Measurements from ENCODE around the gene MTCL1.

The MTCL1 gene

DNA sequence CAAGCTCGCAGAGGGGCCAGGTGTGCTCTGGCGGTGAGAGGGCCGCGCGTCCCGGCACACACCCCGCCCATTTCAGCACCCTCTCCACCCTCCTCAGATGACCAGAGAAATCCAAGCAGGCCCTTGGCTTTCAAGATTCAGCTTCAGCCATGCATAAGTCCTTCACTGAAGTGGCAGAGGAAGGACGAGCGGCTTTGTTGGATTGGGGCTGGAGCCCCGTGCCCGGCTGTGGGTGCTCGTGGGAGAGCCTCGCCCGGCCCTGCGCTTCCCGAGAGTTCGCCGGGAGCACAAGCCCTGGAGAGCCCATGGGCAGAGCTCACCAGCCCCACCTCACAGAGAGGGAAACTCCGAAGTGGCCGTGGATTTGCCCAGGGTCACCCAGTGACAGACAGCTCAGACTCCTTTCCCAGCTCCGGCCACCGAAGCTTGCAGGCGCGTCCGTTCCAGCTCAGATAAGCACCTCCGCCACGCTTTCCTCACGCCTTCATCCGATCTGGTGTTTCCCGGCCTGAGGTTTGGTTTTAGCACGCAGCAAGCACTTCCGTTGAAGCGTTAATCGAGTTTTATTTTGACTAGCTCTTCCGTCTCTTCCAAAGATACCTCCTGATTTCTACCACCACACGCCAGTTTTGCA, 45.6 kb upstream of the MTCL1 start:
- TF ChIP-seq MAX (IDR thresholded peaks at IDR 0.05; ENCODE audit: low read depth, low read length): no peak
- TF ChIP-seq MYC (IDR thresholded peaks at IDR 0.05; ENCODE audit: low read depth, low read length): no peak
- TF ChIP-seq, protein P1, sequence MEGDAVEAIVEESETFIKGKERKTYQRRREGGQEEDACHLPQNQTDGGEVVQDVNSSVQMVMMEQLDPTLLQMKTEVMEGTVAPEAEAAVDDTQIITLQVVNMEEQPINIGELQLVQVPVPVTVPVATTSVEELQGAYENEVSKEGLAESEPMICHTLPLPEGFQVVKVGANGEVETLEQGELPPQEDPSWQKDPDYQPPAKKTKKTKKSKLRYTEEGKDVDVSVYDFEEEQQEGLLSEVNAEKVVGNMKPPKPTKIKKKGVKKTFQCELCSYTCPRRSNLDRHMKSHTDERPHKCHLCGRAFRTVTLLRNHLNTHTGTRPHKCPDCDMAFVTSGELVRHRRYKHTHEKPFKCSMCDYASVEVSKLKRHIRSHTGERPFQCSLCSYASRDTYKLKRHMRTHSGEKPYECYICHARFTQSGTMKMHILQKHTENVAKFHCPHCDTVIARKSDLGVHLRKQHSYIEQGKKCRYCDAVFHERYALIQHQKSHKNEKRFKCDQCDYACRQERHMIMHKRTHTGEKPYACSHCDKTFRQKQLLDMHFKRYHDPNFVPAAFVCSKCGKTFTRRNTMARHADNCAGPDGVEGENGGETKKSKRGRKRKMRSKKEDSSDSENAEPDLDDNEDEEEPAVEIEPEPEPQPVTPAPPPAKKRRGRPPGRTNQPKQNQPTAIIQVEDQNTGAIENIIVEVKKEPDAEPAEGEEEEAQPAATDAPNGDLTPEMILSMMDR (IDR thresholded peaks at IDR 0.05; ENCODE audit: low read depth, low read length): no peak
- TF ChIP-seq POLR2A (IDR thresholded peaks at IDR 0.05; ENCODE audit: extremely low read depth, insufficient read length): no peak
- no peak overlapping the region for H3K4me3 ChIP-seq (ENCODE audit: low read depth, low read length)
- DNase-seq (ENCODE audit: low read depth): no peak

DNA sequence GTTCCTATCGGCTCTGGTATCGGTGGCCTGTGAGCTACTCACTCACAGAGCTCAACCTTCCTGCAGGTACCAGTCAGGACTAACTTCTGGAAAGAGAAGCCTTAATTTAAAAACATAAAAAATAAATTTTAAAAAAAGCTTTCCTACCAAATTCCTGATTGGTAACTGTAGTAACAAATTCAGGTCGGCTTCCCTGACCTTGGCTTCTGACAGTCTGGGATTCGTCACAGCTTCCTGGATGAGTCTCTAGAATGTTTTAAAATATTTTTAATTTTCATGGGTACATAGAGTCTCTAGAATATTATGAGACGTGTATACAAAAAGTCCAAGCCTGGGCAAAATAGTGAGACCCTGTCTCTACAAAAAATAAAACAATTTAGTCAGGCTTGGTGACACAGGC, 45.0 kb upstream of the MTCL1 start:
- DNase-seq (ENCODE audit: low read depth): no peak
- no peak overlapping the region for H3K4me3 ChIP-seq (ENCODE audit: low read depth, low read length)
- TF ChIP-seq POLR2A (IDR thresholded peaks at IDR 0.05; ENCODE audit: extremely low read depth, insufficient read length): no peak
- TF ChIP-seq, protein P1 (IDR thresholded peaks at IDR 0.05; ENCODE audit: low read depth, low read length): no peak
- TF ChIP-seq MAX (IDR thresholded peaks at IDR 0.05; ENCODE audit: low read depth, low read length): no peak
- no peak for TF ChIP-seq MYC (IDR thresholded peaks at IDR 0.05; ENCODE audit: low read depth, low read length)

DNA sequence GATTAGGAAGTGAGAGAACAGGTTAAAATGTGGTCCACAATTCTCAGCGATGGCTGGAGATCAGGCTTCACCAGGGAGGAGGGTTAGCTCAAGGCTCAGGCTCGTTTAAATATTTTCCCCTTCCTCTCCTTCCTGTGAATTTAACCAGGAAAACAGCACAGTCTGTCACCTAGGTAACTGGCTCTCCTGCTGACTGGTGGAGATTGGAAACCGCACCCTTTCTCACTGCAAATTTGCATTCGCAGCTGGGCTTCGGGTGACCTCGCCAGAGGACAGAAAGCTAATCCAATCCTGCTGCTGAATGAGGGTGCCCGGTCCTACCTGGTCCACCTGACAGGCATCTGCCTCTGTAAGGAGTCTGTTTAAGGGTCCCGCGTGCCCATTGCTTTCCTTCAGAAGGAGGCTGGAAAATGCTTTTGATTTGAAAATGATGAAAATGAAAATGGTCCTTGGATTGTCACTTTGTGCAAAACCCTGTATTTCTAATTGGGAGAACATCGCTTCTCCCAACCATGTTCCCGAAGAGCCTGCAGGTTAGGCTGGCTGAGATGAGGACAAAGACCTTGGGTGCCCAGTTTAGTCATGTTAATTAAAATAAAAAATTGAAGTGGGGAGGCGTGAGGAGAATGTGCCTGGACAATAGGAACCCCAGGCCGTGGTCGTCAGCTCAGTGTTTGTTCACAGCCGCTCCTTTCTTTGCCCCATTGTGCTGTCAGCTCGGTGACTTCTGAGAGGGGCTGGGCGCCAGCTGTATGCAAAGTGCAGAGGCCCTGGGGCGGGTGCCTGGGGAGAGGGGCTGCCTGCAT, 43.4 kb upstream of the MTCL1 start:
- TF ChIP-seq POLR2A (IDR thresholded peaks at IDR 0.05; ENCODE audit: extremely low read depth, insufficient read length) (no peak), MYC (IDR thresholded peaks at IDR 0.05; ENCODE audit: low read depth, low read length) (no peak), MAX (IDR thresholded peaks at IDR 0.05; ENCODE audit: low read depth, low read length) (no peak)
- TF ChIP-seq, protein P1 (IDR thresholded peaks at IDR 0.05; ENCODE audit: low read depth, low read length): no peak
- H3K4me3 ChIP-seq (ENCODE audit: low read depth, low read length): no peak overlapping the region
- no peak for DNase-seq (ENCODE audit: low read depth)

DNA sequence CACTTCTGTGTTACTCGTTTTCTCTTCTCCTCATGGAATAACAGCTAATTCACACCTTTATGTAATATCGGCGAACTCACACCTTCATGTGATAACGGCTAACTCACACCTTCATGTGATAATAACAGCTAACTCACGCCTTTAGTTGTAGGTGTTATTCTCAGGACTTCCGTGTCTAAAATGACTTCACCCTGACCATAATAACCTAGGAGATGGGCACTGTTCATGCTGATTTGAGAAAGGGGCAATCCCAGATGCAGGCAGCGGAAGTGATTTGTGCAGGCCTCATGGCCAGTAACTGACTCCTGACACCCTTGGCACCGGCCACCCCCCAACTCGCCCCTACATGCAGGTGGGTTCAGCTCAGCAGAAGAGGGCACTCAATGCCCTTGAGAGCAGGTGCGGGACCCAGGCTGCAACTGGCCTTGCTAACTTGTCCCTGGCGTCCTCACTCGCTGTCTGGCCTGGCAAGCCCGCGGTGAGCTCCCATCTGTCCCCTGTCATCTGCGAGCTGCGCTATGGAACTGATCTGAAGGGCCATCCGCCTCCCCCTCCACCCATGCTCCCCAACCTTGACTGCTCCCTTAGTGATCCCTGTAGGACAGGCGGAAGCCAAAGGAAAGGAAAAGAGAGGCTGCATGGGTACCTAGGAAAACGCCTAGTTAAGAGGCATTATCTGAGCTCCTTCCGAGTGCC, 42.6 kb upstream of the MTCL1 start:
- TF ChIP-seq POLR2A (IDR thresholded peaks at IDR 0.05; ENCODE audit: extremely low read depth, insufficient read length) (no peak), MAX (IDR thresholded peaks at IDR 0.05; ENCODE audit: low read depth, low read length) (no peak)
- TF ChIP-seq, protein P1 (IDR thresholded peaks at IDR 0.05; ENCODE audit: low read depth, low read length): no peak
- DNase-seq (ENCODE audit: low read depth): no peak
- no peak overlapping the region for H3K4me3 ChIP-seq (ENCODE audit: low read depth, low read length)

DNA sequence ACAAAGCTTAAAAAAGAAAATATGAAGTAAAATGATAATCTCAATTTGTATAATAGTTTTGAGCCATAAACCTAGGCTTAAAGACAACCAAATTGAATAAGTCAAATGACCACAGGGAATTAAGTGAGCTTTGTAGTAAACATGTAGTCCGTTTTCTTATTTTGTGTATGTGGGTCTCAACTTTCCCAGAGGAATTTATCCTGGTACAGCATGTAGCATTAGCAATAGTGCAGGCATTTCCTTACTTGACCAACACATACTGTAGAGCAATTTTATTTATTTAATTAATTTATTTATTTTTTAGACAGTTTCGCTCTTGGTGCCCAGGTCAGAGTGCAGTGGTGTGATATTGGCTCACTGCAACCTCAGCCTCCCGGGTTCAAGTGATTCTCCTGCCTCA, 37.5 kb upstream of the MTCL1 start:
- no peak for DNase-seq (ENCODE audit: low read depth)
- no peak overlapping the region for H3K4me3 ChIP-seq (ENCODE audit: low read depth, low read length)
- no peak for TF ChIP-seq MYC (IDR thresholded peaks at IDR 0.05; ENCODE audit: low read depth, low read length)
- TF ChIP-seq MAX (IDR thresholded peaks at IDR 0.05; ENCODE audit: low read depth, low read length): no peak
- TF ChIP-seq POLR2A (IDR thresholded peaks at IDR 0.05; ENCODE audit: extremely low read depth, insufficient read length): no peak
- TF ChIP-seq, protein P1 (IDR thresholded peaks at IDR 0.05; ENCODE audit: low read depth, low read length): no peak
